A549 (cell line): ENCODE data around the gene SDC4. TPM values are rescaled to one million over a fixed set of nuclear protein-coding genes. Genes with fewer than 3 reads are reported as not detected.
A peak's percentile ranks its signal among the peaks of the same experiment; 100 is the strongest.

Experiments
- ATAC-seq, 2 experiments: fragments of 200-7000 bp in 1 of 2; fragments of >200 bp in 1 of 2; cut with Nextera tagmentation in 1 of 2; cut with Tn5 transposase in 1 of 2; 3 replicates each; pipeline versions ENCODE4 v1.8.0 to v1.9.1; 2018 to 2020; ENCODE audit warnings: mild to moderate bottlenecking in 1 of 2, moderate library complexity in 1 of 2
- CTCF ChIA-PET: fragments of 300-600 bp; sonication (Branson Sonifier 250); formaldehyde crosslinking; extraction: SDS; loops from one replicate; lab custom pipeline; 2021; ENCODE audit warnings: antibody characterized with exemption, inconsistent platforms; lab: Yijun Ruan, JAX
- POLR2A ChIA-PET: fragments of 350-600 bp; formaldehyde crosslinking; extraction: SDS; loops from one replicate; lab custom pipeline; 2021; ENCODE audit warnings: antibody characterized with exemption, inconsistent platforms; lab: Yijun Ruan, JAX
- DNase-seq, 2 experiments: peaks; one replicate each; pipeline versions ENCODE4 v3.0.0 to v3.0.0-alpha.2; 2011 to 2016; ENCODE audit warnings: low read depth in 1 of 2, low spot score in 1 of 2
- FAIRE-seq: peaks from 2 replicates; lab custom pipeline; 2011; peaks lifted over from hg19 to GRCh38; lab: Jason Lieb, UNC
- H3K27ac ChIP-seq, 2 experiments: fragments of >200 bp; sonication (Bioruptor Twin); formaldehyde crosslinking; 3 replicates each; pipeline ENCODE4 v1.5.1; 2016 to 2017
- H3K4me1 ChIP-seq: fragments of >200 bp; sonication (Bioruptor Twin); formaldehyde crosslinking; 3 replicates; pipeline ENCODE4 v1.6.1; 2016
- H3K4me2 ChIP-seq: fragments of >200 bp; sonication (Bioruptor Twin); formaldehyde crosslinking; 3 replicates; pipeline ENCODE4 v1.6.1; 2016
- H3K4me3 ChIP-seq: fragments of >200 bp; sonication (Bioruptor Twin); formaldehyde crosslinking; 3 replicates; pipeline ENCODE4 v1.5.1; 2016
- H3K9me3 ChIP-seq: fragments of >200 bp; sonication (Bioruptor Twin); formaldehyde crosslinking; 3 replicates; pipeline ENCODE4 v1.6.1; 2016
- ATOH8 ChIP-seq: fragments of 250-450 bp; sonication (Bioruptor Pico); IDR thresholded peaks from 2 replicates; pipeline ENCODE4 v1.5.0; 2020; ENCODE audit warnings: low read depth, mild to moderate bottlenecking, moderate library complexity
- BCL3 ChIP-seq: fragments of >200 bp; sonication (Bioruptor Twin); formaldehyde crosslinking; IDR thresholded peaks from 3 replicates; pipeline ENCODE4 v1.6.1; 2016
- CBX8 ChIP-seq: fragments of 200-600 bp; sonication (generic); IDR thresholded peaks from 2 replicates; pipeline ENCODE4 v1.6.1; 2016
- EHF ChIP-seq: fragments of 250-450 bp; sonication (Bioruptor Pico); IDR thresholded peaks from 2 replicates; pipeline ENCODE4 v1.5.0; 2020; ENCODE audit warnings: mild to moderate bottlenecking
- FOXS1 ChIP-seq: fragments of 250-450 bp; sonication (Bioruptor Pico); IDR thresholded peaks from 2 replicates; pipeline ENCODE4 v1.5.0; 2020; ENCODE audit warnings: mild to moderate bottlenecking, moderate library complexity
- GATA3 ChIP-seq: IDR thresholded peaks from 2 replicates; pipeline ENCODE4 v1.6.1; 2012; ENCODE audit warnings: borderline replicate concordance
- HES2 ChIP-seq: fragments of >200 bp; sonication (Bioruptor Twin); formaldehyde crosslinking; IDR thresholded peaks from 2 replicates; pipeline ENCODE4 v1.6.1; 2016
- HEYL ChIP-seq: fragments of 250-450 bp; sonication (Bioruptor Pico); IDR thresholded peaks from 2 replicates; pipeline ENCODE4 v1.8.0; 2021; ENCODE audit warnings: mild to moderate bottlenecking, moderate library complexity
- HMGXB4 ChIP-seq: fragments of 250-450 bp; sonication (Bioruptor Pico); IDR thresholded peaks from 2 replicates; pipeline ENCODE4 v1.5.0; 2021; ENCODE audit warnings: mild to moderate bottlenecking, moderate library complexity, borderline replicate concordance
- HOXA7 ChIP-seq: fragments of 250-450 bp; sonication (Bioruptor Pico); IDR thresholded peaks from 2 replicates; pipeline ENCODE4 v1.5.0; 2020; ENCODE audit warnings: mild to moderate bottlenecking, moderate library complexity
- HOXB13 ChIP-seq: fragments of 250-450 bp; sonication (Bioruptor Pico); IDR thresholded peaks from 2 replicates; pipeline ENCODE4 v1.5.0; 2020; ENCODE audit warnings: low read depth, mild to moderate bottlenecking, moderate library complexity
- MAFK ChIP-seq: fragments of 450-650 bp; IDR thresholded peaks from 2 replicates; pipeline ENCODE4 v1.6.1; 2014; ENCODE audit not compliant: partially characterized antibody
- MAX ChIP-seq: IDR thresholded peaks from 2 replicates; pipeline ENCODE4 v1.6.1; 2012
- NPAS2 ChIP-seq: fragments of 250-450 bp; sonication (Bioruptor Pico); IDR thresholded peaks from 2 replicates; pipeline ENCODE4 v1.8.0; 2022; ENCODE audit warnings: mild to moderate bottlenecking, moderate library complexity, borderline replicate concordance
- NR3C1 ChIP-seq: fragments of >200 bp; sonication (Bioruptor Twin); formaldehyde crosslinking; IDR thresholded peaks from 3 replicates; pipeline ENCODE4 v1.6.1; 2017
- RNF2 ChIP-seq: fragments of 200-600 bp; sonication (generic); IDR thresholded peaks from 2 replicates; pipeline ENCODE4 v1.6.1; 2016; ENCODE audit warnings: low read depth, mild to moderate bottlenecking, antibody characterized with exemption, moderate library complexity, borderline replicate concordance
- SREBF2 ChIP-seq: fragments of 450-650 bp; IDR thresholded peaks from 2 replicates; pipeline ENCODE4 v1.6.1; 2014; ENCODE audit warnings: mild to moderate bottlenecking, moderate library complexity
- ZC3H11A ChIP-seq: fragments of 450-650 bp; IDR thresholded peaks from 2 replicates; pipeline ENCODE4 v1.6.1; 2014; ENCODE audit warnings: antibody characterized with exemption, mild to moderate bottlenecking
- ZFP36 ChIP-seq: fragments of 450-650 bp; IDR thresholded peaks from 2 replicates; pipeline ENCODE4 v1.6.1; 2014; ENCODE audit warnings: borderline replicate concordance; ENCODE audit not compliant: partially characterized antibody
- ZSCAN20 ChIP-seq: fragments of 250-450 bp; sonication (Bioruptor Pico); IDR thresholded peaks from 2 replicates; pipeline ENCODE4 v1.8.0; 2022; ENCODE audit warnings: mild to moderate bottlenecking, moderate library complexity
- WGBS: methylation state at CpG from one replicate; pipeline ENCODE4 v1.1.6; 2017; ENCODE audit errors: missing lambda C conversion rate; 5-methylcytosine and 5-hydroxymethylcytosine counted together
- polyA plus RNA-seq, 4 experiments: library from polyadenylated mRNA; depleted of rRNA in 3 of 4; stranded (reverse); fragments of >200 nt; fragmentation: RNase III in 1 of 4; extraction: RNeasy Plus Mini Kit Qiagen cat#74134 plus additional on column Dnase treatment in 1 of 4; gene quantifications; 2 replicates in 3 of 4; 3 replicates in 1 of 4; pipeline ENCODE4 v1.2.3, GENCODE V29; 2011 to 2017

Gene SDC4
- polyA plus RNA-seq, 2 of the 4 experiments (the other 2 are of a cell fraction), result 27.4 to 35.6 TPM

- no peak for ATAC-seq
- FAIRE-seq, result no peak
- WGBS, result 37% methylated on average over 13 of the region's 13 CpGs
- POLR2A ChIA-PET, result no interaction called here
- H3K4me3 ChIP-seq, result no peak overlapping the region
- H3K27ac ChIP-seq, result no peak overlapping the region
- peaks cover 11% of the 10 kb centered on the region for H3K9me3 ChIP-seq
- no peak for DNase-seq
- H3K4me1 ChIP-seq, result no peaks in the 10 kb centered on the region
- TF ChIP-seq BCL3, result no peak
- no peak for TF ChIP-seq NR3C1
- no peak for TF ChIP-seq MAX
- no peak for TF ChIP-seq MAFK
- TF ChIP-seq HOXA7, result no peak
- no peak for TF ChIP-seq NPAS2 (CRISPR knock-in tag)
- no peak for TF ChIP-seq ZC3H11A
- TF ChIP-seq, all 56 proteins: peak for 0
- CTCF ChIA-PET, result interaction anchor here (0.6 to 9.0 kb wide), 66 partner anchors 9 to 537 kb away, joined by 3 to 106 read pairs (median 4); partner anchors contain the start of genes MATN4, SYS1 and TOMM34
- H3K4me2 ChIP-seq, result no peak overlapping the region
Measured at GRCh38 chr20:45289942-45290676, 58.1 kb downstream of the SDC4 start.

- no peak overlapping the region for H3K4me2 ChIP-seq
- DNase-seq (no peak), FAIRE-seq (no peak), ATAC-seq (no peak)
- H3K9me3 ChIP-seq, result no peaks in the 10 kb centered on the region
- ChIA-PET POLR2A (no interaction called here), CTCF (interaction anchor here (1.1 to 9.0 kb wide), 6 partner anchors 13 to 276 kb away, joined by 3 to 99 read pairs (median 4); no protein-coding TSS in a partner anchor)
- 58% methylated on average over 5 of the region's 5 CpGs for WGBS
- no peak overlapping the region for H3K4me3 ChIP-seq
- no peak for TF ChIP-seq ZSCAN20 (CRISPR knock-in tag)
- no peak for TF ChIP-seq HEYL (CRISPR knock-in tag)
- TF ChIP-seq ZFP36, result peak; percentile 56
- no peak for TF ChIP-seq RNF2
- no peak for TF ChIP-seq EHF (CRISPR knock-in tag)
- H3K4me1 ChIP-seq, result no peaks in the 10 kb centered on the region
- H3K27ac ChIP-seq, result no peak overlapping the region
Measured at GRCh38 chr20:45288860-45289259, 59.4 kb downstream of the SDC4 start.

- WGBS, result 63% methylated on average over 4 of the region's 4 CpGs
- ChIA-PET POLR2A (no interaction called here), CTCF (interaction anchor here (0.7 to 9.0 kb wide), 8 partner anchors 9 to 275 kb away, joined by 3 to 99 read pairs (median 4); no protein-coding TSS in a partner anchor)
- no peak for FAIRE-seq
- Histone ChIP-seq H3K4me1 (no peaks in the 10 kb centered on the region), H3K27ac (no peak overlapping the region), H3K9me3 (no peaks in the 10 kb centered on the region)
- ATAC-seq, result no peak
- TF ChIP-seq SREBF2 (no peak), MAX (no peak), HMGXB4 (no peak), RNF2 (no peak), FOXS1 (CRISPR knock-in tag) (no peak), BCL3 (no peak), HES2 (no peak), GATA3 (no peak), HOXB13 (CRISPR knock-in tag) (no peak), ATOH8 (CRISPR knock-in tag) (no peak), CBX8 (no peak)
- TF ChIP-seq, all 56 proteins: peak for 0
- H3K4me3 ChIP-seq, result no peak overlapping the region
- no peak for DNase-seq
- H3K4me2 ChIP-seq, result no peak overlapping the region
Measured at GRCh38 chr20:45288376-45288775, 59.8 kb downstream of the SDC4 start.
